ENCODE measurements around the gene SMC2. TPM values are rescaled to one million over a fixed set of nuclear protein-coding genes. Genes with fewer than 3 reads are reported as not detected.
A peak's percentile ranks its signal among the peaks of the same experiment; 100 is the strongest.

SMC2 gene
- polyA plus RNA-seq (2013, experiment 1 of 2) = 8.4 TPM
- polyA plus RNA-seq (2013, experiment 2 of 2) = 9.0 TPM

- Histone ChIP-seq H3K14ac (ENCODE audit: low read length in 2 of 2) (peak within 1 kb of the TSS in 1 of 2 experiments; percentile 20), H3K79me1 (replicated peaks; ENCODE audit: low read length, poor library complexity, severe bottlenecking) (peaks cover 6% of the 10 kb centered on the region), H3K9me3 (ENCODE audit: control insufficient read depth, low read length) (no peaks in the 10 kb centered on the region), H3K27me3 (ENCODE audit: control insufficient read depth in 1 of 2, insufficient read depth in 1 of 2, low read length in 2 of 2) (no peaks in the 10 kb centered on the region), H2BK120ac (ENCODE audit: low read depth, low read length) (peak within 1 kb of the TSS; percentile 77), H2AK5ac (ENCODE audit: low read length, severe bottlenecking) (no peak within 1 kb of the TSS), H3K36me3 (ENCODE audit: control insufficient read depth in 1 of 2, insufficient read depth in 2 of 2, low read depth in 1 of 2, low read length in 2 of 2) (no peaks in the 10 kb centered on the region), H3K27ac (ENCODE audit: low read length, poor library complexity, severe bottlenecking) (peak within 1 kb of the TSS; percentile 99), H2BK15ac (ENCODE audit: low read depth, poor library complexity, severe bottlenecking) (peak within 1 kb of the TSS; percentile 97), H4K8ac (ENCODE audit: low read length) (peak within 1 kb of the TSS; percentile 45), H3K4me2 (ENCODE audit: low read length, poor library complexity, severe bottlenecking) (peak within 1 kb of the TSS; percentile 76), H3K4ac (ENCODE audit: low read depth in 1 of 2, low read length in 2 of 2) (peak within 1 kb of the TSS; percentile 31 to 69), H4K91ac (ENCODE audit: low read length) (no peak within 1 kb of the TSS), H2AFZ (ENCODE audit: low read depth, low read length) (peak within 1 kb of the TSS; percentile 76), H3K4me1 (ENCODE audit: control insufficient read depth, insufficient read depth, low read depth, low read length) (peaks cover 1% of the 10 kb centered on the region), H2BK5ac (ENCODE audit: low read depth, low read length, poor library complexity, severe bottlenecking) (peak within 1 kb of the TSS; percentile 96), H3K9ac (ENCODE audit: low read length) (peak within 1 kb of the TSS; percentile 98), H3K18ac (ENCODE audit: low read depth in 1 of 2, low read length in 2 of 2) (peak within 1 kb of the TSS; percentile 61 to 91), H3K23ac (ENCODE audit: low read length in 2 of 2) (no peak within 1 kb of the TSS), H3K4me3 (ENCODE audit: insufficient read depth in 1 of 2, low read depth in 1 of 2, low read length in 2 of 2) (peak within 1 kb of the TSS; percentile 82 to 89), H2BK12ac (ENCODE audit: low read length in 2 of 2) (peak within 1 kb of the TSS in 1 of 2 experiments; percentile 23)
- under 1% methylated on average over 58 of the region's 58 CpGs for WGBS
- DNase-seq = peak; percentile 94
Measured at GRCh38 chr9:104093647-104094533, at the start of gene SMC2. Gene SMC2, plus strand, starts transcription at chr9:104094309. Its CDS starts 1,076 bp downstream, at chr9:104095385.

- H3K4me2 ChIP-seq (ENCODE audit: low read length, poor library complexity, severe bottlenecking) = no peak overlapping the region
- no peak overlapping the region for H2BK120ac ChIP-seq (ENCODE audit: low read depth, low read length)
- no peak overlapping the region for H3K23ac ChIP-seq (ENCODE audit: low read length in 2 of 2)
- H2AK5ac ChIP-seq (ENCODE audit: low read length, severe bottlenecking) = no peak overlapping the region
- no peaks in the 10 kb centered on the region for H3K9me3 ChIP-seq (ENCODE audit: control insufficient read depth, low read length)
- H3K18ac ChIP-seq (ENCODE audit: low read depth in 1 of 2, low read length in 2 of 2) = no peak overlapping the region
- H2AFZ ChIP-seq (ENCODE audit: low read depth, low read length) = no peak overlapping the region
- H4K91ac ChIP-seq (ENCODE audit: low read length) = no peak overlapping the region
- no peak overlapping the region for H3K14ac ChIP-seq (ENCODE audit: low read length in 2 of 2)
- no peaks in the 10 kb centered on the region for H3K4me1 ChIP-seq (ENCODE audit: control insufficient read depth, insufficient read depth, low read depth, low read length)
- H3K27ac ChIP-seq (ENCODE audit: low read length, poor library complexity, severe bottlenecking) = no peak overlapping the region
- H3K36me3 ChIP-seq (ENCODE audit: control insufficient read depth in 1 of 2, insufficient read depth in 2 of 2, low read depth in 1 of 2, low read length in 2 of 2) = no peaks in the 10 kb centered on the region
- H3K27me3 ChIP-seq (ENCODE audit: control insufficient read depth in 1 of 2, insufficient read depth in 1 of 2, low read length in 2 of 2) = no peaks in the 10 kb centered on the region
- no peak overlapping the region for H3K9ac ChIP-seq (ENCODE audit: low read length)
- no peak overlapping the region for H2BK15ac ChIP-seq (ENCODE audit: low read depth, poor library complexity, severe bottlenecking)
- no peak overlapping the region for H4K8ac ChIP-seq (ENCODE audit: low read length)
- H3K4me3 ChIP-seq (ENCODE audit: insufficient read depth in 1 of 2, low read depth in 1 of 2, low read length in 2 of 2) = no peak overlapping the region
- no CpG with 5 or more reads among the region's 1 CpG for WGBS
- H2BK12ac ChIP-seq (ENCODE audit: low read length in 2 of 2) = no peak overlapping the region
- no peaks in the 10 kb centered on the region for H3K79me1 ChIP-seq (replicated peaks; ENCODE audit: low read length, poor library complexity, severe bottlenecking)
- H2BK5ac ChIP-seq (ENCODE audit: low read depth, low read length, poor library complexity, severe bottlenecking) = no peak overlapping the region
- no peak overlapping the region for H3K4ac ChIP-seq (ENCODE audit: low read depth in 1 of 2, low read length in 2 of 2)
- no peak for DNase-seq
Measured at GRCh38 chr9:104068546-104068945, 25.6 kb upstream of the SMC2 start.

- Histone ChIP-seq H3K23ac (ENCODE audit: low read length in 2 of 2) (no peak overlapping the region), H3K9me3 (ENCODE audit: control insufficient read depth, low read length) (no peaks in the 10 kb centered on the region), H3K18ac (ENCODE audit: low read depth in 1 of 2, low read length in 2 of 2) (no peak overlapping the region), H3K27ac (ENCODE audit: low read length, poor library complexity, severe bottlenecking) (no peak overlapping the region), H3K14ac (ENCODE audit: low read length in 2 of 2) (no peak overlapping the region), H4K8ac (ENCODE audit: low read length) (no peak overlapping the region), H3K4ac (ENCODE audit: low read depth in 1 of 2, low read length in 2 of 2) (no peak overlapping the region), H3K4me2 (ENCODE audit: low read length, poor library complexity, severe bottlenecking) (no peak overlapping the region), H2BK12ac (ENCODE audit: low read length in 2 of 2) (no peak overlapping the region), H3K9ac (ENCODE audit: low read length) (no peak overlapping the region), H3K36me3 (ENCODE audit: control insufficient read depth in 1 of 2, insufficient read depth in 2 of 2, low read depth in 1 of 2, low read length in 2 of 2) (no peaks in the 10 kb centered on the region), H2AK5ac (ENCODE audit: low read length, severe bottlenecking) (no peak overlapping the region), H3K4me1 (ENCODE audit: control insufficient read depth, insufficient read depth, low read depth, low read length) (no peaks in the 10 kb centered on the region), H4K91ac (ENCODE audit: low read length) (no peak overlapping the region), H2AFZ (ENCODE audit: low read depth, low read length) (no peak overlapping the region), H3K27me3 (ENCODE audit: control insufficient read depth in 1 of 2, insufficient read depth in 1 of 2, low read length in 2 of 2) (no peaks in the 10 kb centered on the region), H2BK15ac (ENCODE audit: low read depth, poor library complexity, severe bottlenecking) (no peak overlapping the region), H2BK5ac (ENCODE audit: low read depth, low read length, poor library complexity, severe bottlenecking) (no peak overlapping the region), H3K4me3 (ENCODE audit: insufficient read depth in 1 of 2, low read depth in 1 of 2, low read length in 2 of 2) (no peak overlapping the region), H2BK120ac (ENCODE audit: low read depth, low read length) (no peak overlapping the region), H3K79me1 (replicated peaks; ENCODE audit: low read length, poor library complexity, severe bottlenecking) (no peaks in the 10 kb centered on the region)
- 100% methylated on average over 1 of the region's 1 CpG for whole genome bisulfite sequencing
- no peak for DNase-seq
Measured at GRCh38 chr9:104069288-104069687, 24.8 kb upstream of the SMC2 start.

- no peak overlapping the region for H3K23ac ChIP-seq (ENCODE audit: low read length in 2 of 2)
- H3K27me3 ChIP-seq (ENCODE audit: control insufficient read depth in 1 of 2, insufficient read depth in 1 of 2, low read length in 2 of 2) = no peaks in the 10 kb centered on the region
- no peak overlapping the region for H3K9ac ChIP-seq (ENCODE audit: low read length)
Measured at GRCh38 chr9:104071589-104071988, 22.5 kb upstream of the SMC2 start.

More at GRCh38 chr9:104071589-104071988, 22.5 kb upstream of the SMC2 start:
- H2AFZ ChIP-seq (ENCODE audit: low read depth, low read length) = no peak overlapping the region
- H3K4me2 ChIP-seq (ENCODE audit: low read length, poor library complexity, severe bottlenecking) = no peak overlapping the region
- no peak overlapping the region for H4K91ac ChIP-seq (ENCODE audit: low read length)
- H2BK15ac ChIP-seq (ENCODE audit: low read depth, poor library complexity, severe bottlenecking) = no peak overlapping the region
- H3K36me3 ChIP-seq (ENCODE audit: control insufficient read depth in 1 of 2, insufficient read depth in 2 of 2, low read depth in 1 of 2, low read length in 2 of 2) = no peaks in the 10 kb centered on the region
- H3K27ac ChIP-seq (ENCODE audit: low read length, poor library complexity, severe bottlenecking) = no peak overlapping the region
- H2BK120ac ChIP-seq (ENCODE audit: low read depth, low read length) = no peak overlapping the region
- H3K79me1 ChIP-seq (replicated peaks; ENCODE audit: low read length, poor library complexity, severe bottlenecking) = no peaks in the 10 kb centered on the region
- no peak overlapping the region for H2BK5ac ChIP-seq (ENCODE audit: low read depth, low read length, poor library complexity, severe bottlenecking)
- no peak overlapping the region for H2AK5ac ChIP-seq (ENCODE audit: low read length, severe bottlenecking)
- no peak overlapping the region for H2BK12ac ChIP-seq (ENCODE audit: low read length in 2 of 2)
- no peaks in the 10 kb centered on the region for H3K9me3 ChIP-seq (ENCODE audit: control insufficient read depth, low read length)
- H4K8ac ChIP-seq (ENCODE audit: low read length) = no peak overlapping the region
- no peak overlapping the region for H3K4ac ChIP-seq (ENCODE audit: low read depth in 1 of 2, low read length in 2 of 2)
- H3K4me1 ChIP-seq (ENCODE audit: control insufficient read depth, insufficient read depth, low read depth, low read length) = no peaks in the 10 kb centered on the region
- no CpG with 5 or more reads among the region's 1 CpG for WGBS
- no peak overlapping the region for H3K18ac ChIP-seq (ENCODE audit: low read depth in 1 of 2, low read length in 2 of 2)
- no peak overlapping the region for H3K4me3 ChIP-seq (ENCODE audit: insufficient read depth in 1 of 2, low read depth in 1 of 2, low read length in 2 of 2)
- no peak for DNase-seq
- no peak overlapping the region for H3K14ac ChIP-seq (ENCODE audit: low read length in 2 of 2)
